Mucosa of descending colon (tissue), 3 donors: Measurements from ENCODE around the gene NFILZ. TPM values are rescaled to one million over a fixed set of nuclear protein-coding genes. Genes with fewer than 3 reads are reported as not detected.
A peak's percentile ranks its signal among the peaks of the same experiment; 100 is the strongest.
"Not testable (repeated sequence)": the region's sequence is repeated elsewhere in the genome, so short reads cannot be mapped to it uniquely, and the experiment has no call there.

ENCODE experiments used
- ATAC-seq: fragments of 200-7000 bp; cut with Tn5 transposase; one replicate; pipeline ENCODE4 v1.9.1; 2020; ENCODE audit warnings: mild to moderate bottlenecking, moderate library complexity
- DNase-seq, 3 donors: peaks; one replicate each; pipeline ENCODE4 v3.0.0-alpha.2; 2020
- H3K36me3 ChIP-seq: fragments of 200-600 bp; one replicate; pipeline ENCODE4 v1.8.0; 2021; ENCODE audit warnings: low read depth, mild to moderate bottlenecking
- H3K4me1 ChIP-seq: fragments of 200-600 bp; one replicate; pipeline ENCODE4 v1.8.0; 2021; ENCODE audit warnings: low read depth, mild to moderate bottlenecking
- H3K4me3 ChIP-seq: fragments of 200-600 bp; one replicate; pipeline ENCODE4 v1.8.0; 2021; ENCODE audit warnings: mild to moderate bottlenecking
- H3K9me3 ChIP-seq: fragments of 200-600 bp; one replicate; pipeline ENCODE4 v1.8.0; 2021; ENCODE audit warnings: mild to moderate bottlenecking
- intact Hi-C, 2 donors: fragments of 100-400 bp; cut with DNase I in 1 of 2; cut with micrococcal nuclease in 1 of 2; formaldehyde crosslinking; loops; one replicate each; pipeline versions ENCODE4 v1.11.0 to v1.11.1; 2022; cut with DNase I, micrococcal nuclease
- total RNA-seq, 3 donors: library from RNA; stranded (reverse); fragmentation: NEBNext Ultra II Directional in 2 of 3; extraction: Animal tissue kit (Norgen Biotek cat#: 25700) in 2 of 3; gene quantifications; one replicate each; pipeline versions ENCODE4 v1.2.1 to v1.2.4, GENCODE V29; 2021 to 2023
- TF ChIP-seq, protein P1 (sequence below): fragments of 200-600 bp; IDR thresholded peaks from one replicate; pipeline ENCODE4 v1.8.0; 2022; ENCODE audit warnings: antibody characterized with exemption, mild to moderate bottlenecking
- donor health status: DM: no; HTN: no; CAD: no; lungs with moderate emphysema.
- donor health status: DM: no; HTN: no; CAD: no.
- donor health status: DM: no; HTN: yes; CAD: no.

The NFILZ gene
- total RNA-seq, 3 donors from 2014 or later, result not detected

DNA sequence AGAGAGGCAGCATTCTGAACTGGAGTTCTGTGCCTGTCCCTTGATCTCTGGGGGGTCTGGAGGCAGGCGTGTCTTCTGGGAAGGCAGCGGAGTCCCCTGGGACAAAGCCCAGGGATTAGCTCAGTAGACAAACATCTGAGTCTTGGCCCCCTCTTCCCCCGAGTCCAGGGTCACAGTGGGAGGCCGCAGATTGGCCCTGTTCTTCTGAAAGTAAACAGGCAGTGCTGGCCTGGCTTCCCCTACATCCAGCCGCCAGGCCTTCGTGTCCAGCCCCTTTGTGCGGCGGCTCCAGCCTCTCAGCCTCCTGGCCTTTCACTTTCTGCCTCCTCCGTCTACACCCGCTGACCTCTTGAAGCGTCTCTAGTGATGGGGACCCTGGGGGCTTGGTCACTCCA lies 989 bp downstream of the NFILZ start:
- intact Hi-C loops, result no loop called here
- peak; percentile 46 to 60 (median 49) for DNase-seq
- Histone ChIP-seq H3K9me3 (no peaks in the 10 kb centered on the region), H3K36me3 (no peaks in the 10 kb centered on the region), H3K4me1 (no peaks in the 10 kb centered on the region), H3K4me3 (no peak overlapping the region)
- TF ChIP-seq, protein P1, sequence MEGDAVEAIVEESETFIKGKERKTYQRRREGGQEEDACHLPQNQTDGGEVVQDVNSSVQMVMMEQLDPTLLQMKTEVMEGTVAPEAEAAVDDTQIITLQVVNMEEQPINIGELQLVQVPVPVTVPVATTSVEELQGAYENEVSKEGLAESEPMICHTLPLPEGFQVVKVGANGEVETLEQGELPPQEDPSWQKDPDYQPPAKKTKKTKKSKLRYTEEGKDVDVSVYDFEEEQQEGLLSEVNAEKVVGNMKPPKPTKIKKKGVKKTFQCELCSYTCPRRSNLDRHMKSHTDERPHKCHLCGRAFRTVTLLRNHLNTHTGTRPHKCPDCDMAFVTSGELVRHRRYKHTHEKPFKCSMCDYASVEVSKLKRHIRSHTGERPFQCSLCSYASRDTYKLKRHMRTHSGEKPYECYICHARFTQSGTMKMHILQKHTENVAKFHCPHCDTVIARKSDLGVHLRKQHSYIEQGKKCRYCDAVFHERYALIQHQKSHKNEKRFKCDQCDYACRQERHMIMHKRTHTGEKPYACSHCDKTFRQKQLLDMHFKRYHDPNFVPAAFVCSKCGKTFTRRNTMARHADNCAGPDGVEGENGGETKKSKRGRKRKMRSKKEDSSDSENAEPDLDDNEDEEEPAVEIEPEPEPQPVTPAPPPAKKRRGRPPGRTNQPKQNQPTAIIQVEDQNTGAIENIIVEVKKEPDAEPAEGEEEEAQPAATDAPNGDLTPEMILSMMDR, result no peak
- peak; percentile 60 for ATAC-seq

DNA sequence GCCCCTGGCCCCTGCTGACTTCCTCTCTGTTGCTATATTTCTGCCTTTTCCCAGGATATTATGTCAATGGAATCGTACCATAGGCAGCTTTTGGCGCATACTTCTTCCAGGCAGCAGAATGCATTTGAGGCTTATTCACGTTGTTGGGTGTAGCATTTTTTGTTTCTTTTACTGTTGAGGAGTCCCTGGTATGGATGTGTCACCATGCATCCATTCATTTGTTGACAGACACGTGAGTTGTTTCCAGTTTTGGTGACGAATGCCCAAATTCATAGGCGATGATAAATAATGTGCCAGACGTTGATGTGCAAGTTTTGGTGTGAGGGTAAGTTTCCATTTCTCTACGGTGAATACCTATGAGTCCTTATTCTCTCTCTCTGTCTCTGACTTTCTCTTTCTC lies 5.0 kb downstream of the NFILZ start:
- DNase-seq, result no peak

DNA sequence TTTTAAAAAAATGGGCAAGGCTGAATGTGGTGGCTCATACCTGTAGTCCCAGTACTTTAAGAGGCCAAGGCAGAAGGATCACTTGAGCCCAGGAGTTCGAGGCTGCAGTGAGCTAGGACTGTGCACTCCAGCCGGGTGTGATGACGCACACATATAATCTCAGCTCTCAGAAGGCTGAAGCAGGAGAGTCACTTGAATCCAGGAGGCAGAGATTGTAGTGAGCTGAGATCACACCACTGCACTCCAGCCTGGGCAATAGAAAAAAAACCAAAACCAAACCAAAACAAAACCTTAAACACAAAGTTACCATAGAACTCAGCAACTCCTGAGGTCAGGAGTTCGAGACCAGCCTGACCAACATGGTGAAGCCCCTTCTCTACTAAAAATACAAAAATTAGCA lies 6.6 kb downstream of the NFILZ start:
- H3K9me3 ChIP-seq, intact Hi-C loops, H3K4me3 ChIP-seq, H3K4me1 ChIP-seq, DNase-seq, ATAC-seq, H3K36me3 ChIP-seq: not testable (repeated sequence)

More for the DNA sequence above, 5.0 kb downstream of the NFILZ start:
- intact Hi-C loops, result no loop called here
- H3K4me1 ChIP-seq, result no peaks in the 10 kb centered on the region
- no peaks in the 10 kb centered on the region for H3K36me3 ChIP-seq
- no peak for ATAC-seq
- no peak overlapping the region for H3K4me3 ChIP-seq
- no peaks in the 10 kb centered on the region for H3K9me3 ChIP-seq
- TF ChIP-seq, protein P1, result no peak

DNA sequence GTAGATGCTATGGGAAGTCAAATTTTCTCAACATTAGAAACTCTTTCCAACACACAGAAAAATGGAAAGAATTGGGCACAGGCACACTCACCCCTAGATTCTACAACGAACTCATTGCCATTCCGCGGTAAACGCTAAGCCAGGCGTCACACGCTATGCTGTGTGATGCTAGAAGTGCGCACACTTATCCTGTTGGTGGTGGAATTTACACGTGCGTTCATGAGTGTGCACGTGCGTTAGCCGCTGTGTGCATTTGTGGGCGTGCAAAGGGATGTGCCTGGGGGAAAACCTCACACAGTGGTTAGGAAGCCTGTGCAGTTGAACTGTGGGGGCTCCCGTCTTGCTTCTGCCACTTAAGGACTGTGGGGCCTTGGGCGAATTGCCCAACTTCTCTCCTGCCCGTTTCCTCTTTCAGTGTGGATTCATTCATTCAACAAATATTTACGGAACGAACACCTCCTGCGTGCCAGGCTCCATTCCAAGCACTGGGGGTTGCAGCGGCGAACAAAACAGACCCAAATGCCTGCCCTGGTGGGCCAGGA lies 7.7 kb downstream of the NFILZ start:
- Histone ChIP-seq H3K9me3 (no peaks in the 10 kb centered on the region), H3K36me3 (no peaks in the 10 kb centered on the region), H3K4me1 (no peaks in the 10 kb centered on the region), H3K4me3 (no peak overlapping the region)
- ATAC-seq (peak; percentile 35), DNase-seq (peak in 2 of 3 donors; percentile 25 to 55)
- intact Hi-C loops, result no loop called here
- TF ChIP-seq, protein P1, result no peak

DNA sequence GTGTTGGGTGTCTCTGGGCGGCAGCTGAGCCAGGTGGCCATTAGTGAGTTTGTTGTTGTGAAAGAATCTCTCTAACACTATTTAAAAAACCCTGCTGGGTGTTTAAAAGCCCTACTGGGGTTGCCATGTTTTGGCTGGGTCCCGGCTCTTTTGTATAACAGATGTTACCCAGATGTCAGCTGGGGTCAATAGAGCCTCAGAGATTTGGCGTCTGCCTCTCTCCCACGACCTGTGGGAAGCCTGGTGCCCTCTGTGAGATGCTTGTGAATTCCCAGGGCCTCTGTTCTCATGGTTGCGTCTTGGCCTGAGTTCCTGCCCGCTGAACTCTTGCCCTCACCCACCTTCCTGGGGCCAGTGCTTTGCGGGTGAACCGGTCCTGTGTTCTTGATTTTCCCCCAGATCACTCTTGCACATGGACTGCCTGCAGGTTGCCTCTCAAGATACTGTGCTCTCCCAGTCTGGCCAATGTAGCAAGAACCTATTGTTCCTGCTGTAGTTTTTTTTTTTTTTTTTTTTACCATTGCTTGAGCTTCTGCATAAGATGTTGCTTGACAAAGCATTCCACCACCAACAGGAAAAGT lies 9.5 kb downstream of the NFILZ start:
- Histone ChIP-seq H3K36me3 (no peaks in the 10 kb centered on the region), H3K4me3 (no peak overlapping the region), H3K9me3 (no peaks in the 10 kb centered on the region), H3K4me1 (no peaks in the 10 kb centered on the region)
- DNase-seq (no peak), ATAC-seq (no peak)
- intact Hi-C loops, result no loop called here
- TF ChIP-seq, protein P1, result no peak

DNA sequence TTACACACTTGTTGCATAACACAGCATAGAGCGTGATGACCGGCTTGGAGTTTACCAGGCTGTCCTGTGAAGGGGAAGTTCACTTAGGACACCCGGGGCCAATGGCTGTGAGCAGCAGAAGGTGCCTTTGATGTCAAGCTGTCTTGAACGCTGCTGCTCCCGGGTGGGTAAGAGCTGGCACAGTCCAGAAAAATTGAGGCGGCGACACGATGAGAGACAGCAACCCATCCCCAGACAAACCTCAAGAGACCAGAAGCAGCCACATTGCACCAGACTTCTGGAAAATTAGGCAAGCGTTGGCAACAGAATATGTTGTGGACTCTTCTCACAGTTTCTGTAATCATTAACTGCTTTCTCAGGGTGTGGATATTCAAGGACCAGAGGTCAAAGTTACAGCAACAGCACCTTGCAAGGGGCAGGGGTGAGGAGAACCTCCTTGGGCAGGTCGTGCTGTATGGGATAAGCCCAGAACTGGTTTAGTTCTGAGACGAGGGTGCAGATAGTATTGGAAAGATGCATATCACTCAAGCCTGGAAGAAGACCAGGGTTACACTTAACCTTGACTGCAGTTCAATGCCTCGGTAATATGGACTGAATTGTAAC lies 10.1 kb downstream of the NFILZ start:
- Histone ChIP-seq H3K36me3 (no peaks in the 10 kb centered on the region), H3K4me3 (no peak overlapping the region), H3K4me1 (no peaks in the 10 kb centered on the region), H3K9me3 (no peaks in the 10 kb centered on the region)
- TF ChIP-seq, protein P1, result no peak
- intact Hi-C loops, result no loop called here
- ATAC-seq, result peak; percentile 72
- DNase-seq, result peak in 2 of 3 donors; percentile 30 to 58
